DOHH2 (cell line): Measurements from ENCODE around the gene DLGAP3.

Experiments used
- H3F3A ChIP-seq: fragments of 200-600 bp; sonication (generic), shearing (Covaris generic); 2 replicates; pipeline ENCODE4 v1.6.0; 2016; ENCODE audit warnings: antibody characterized with exemption, mild to moderate bottlenecking; ENCODE audit not compliant: control insufficient read depth, insufficient read depth
- H3K27ac ChIP-seq: fragments of 200-600 bp; sonication (generic); 2 replicates; pipeline ENCODE4 v1.5.1; 2014; ENCODE audit warnings: low read depth, mild to moderate bottlenecking, low read length, moderate library complexity
- H3K27me3 ChIP-seq: fragments of 200-600 bp; sonication (generic); 2 replicates; pipeline ENCODE4 v1.6.1; 2014; ENCODE audit warnings: mild to moderate bottlenecking, low read length, mixed read lengths; ENCODE audit not compliant: control insufficient read depth
- H3K36me3 ChIP-seq: fragments of 200-600 bp; sonication (generic); 2 replicates; pipeline ENCODE4 v1.6.1; 2014; ENCODE audit warnings: mild to moderate bottlenecking, low read length, moderate library complexity, mixed read lengths; ENCODE audit not compliant: control insufficient read depth
- H3K4me1 ChIP-seq: fragments of 200-600 bp; sonication (generic); 2 replicates; pipeline ENCODE4 v1.6.1; 2014; ENCODE audit warnings: mild to moderate bottlenecking, low read length, mixed read lengths; ENCODE audit not compliant: control insufficient read depth
- H3K4me2 ChIP-seq: fragments of 200-600 bp; sonication (generic); 2 replicates; pipeline ENCODE4 v1.6.0; 2014; ENCODE audit warnings: mild to moderate bottlenecking, low read length, moderate library complexity
- H3K4me3 ChIP-seq: fragments of 200-600 bp; sonication (generic); 2 replicates; pipeline ENCODE4 v1.5.1; 2014; ENCODE audit warnings: mild to moderate bottlenecking, low read length, mixed read lengths
- H3K79me2 ChIP-seq: fragments of 200-600 bp; sonication (generic); 2 replicates; pipeline ENCODE4 v1.6.1; 2014; ENCODE audit warnings: mild to moderate bottlenecking, low read length, mixed read lengths; ENCODE audit not compliant: control insufficient read depth
- H3K9me2 ChIP-seq: fragments of 200-600 bp; sonication (generic); replicated peaks from 2 replicates; pipeline ENCODE4 v1.6.1; 2014; ENCODE audit warnings: mild to moderate bottlenecking, low read length, mixed read lengths; ENCODE audit not compliant: control insufficient read depth
- H3K9me3 ChIP-seq: fragments of 200-600 bp; sonication (generic); 2 replicates; pipeline ENCODE4 v1.6.1; 2014; ENCODE audit warnings: antibody characterized with exemption, low read length, mixed read lengths; ENCODE audit not compliant: control insufficient read depth, insufficient read depth
- H4K20me1 ChIP-seq: fragments of 200-600 bp; sonication (generic); 2 replicates; pipeline ENCODE4 v1.6.0; 2014; ENCODE audit warnings: low read depth, mild to moderate bottlenecking, antibody characterized with exemption, low read length, moderate library complexity; ENCODE audit not compliant: control insufficient read depth, insufficient read depth
- EZH2phosphoT487 ChIP-seq: fragments of 200-600 bp; sonication (generic); IDR thresholded peaks from 2 replicates; pipeline ENCODE4 v1.6.1; 2017; ENCODE audit warnings: borderline replicate concordance, mild to moderate bottlenecking, antibody characterized with exemption, low read length, moderate library complexity, mixed read lengths
- TF ChIP-seq, protein P1 (sequence below): fragments of 200-600 bp; sonication (generic); IDR thresholded peaks from one replicate; pipeline ENCODE4 v1.5.1; 2014; ENCODE audit warnings: antibody characterized with exemption, mild to moderate bottlenecking, low read depth, low read length; ENCODE audit not compliant: poor library complexity, severe bottlenecking

The DLGAP3 gene

DNA sequence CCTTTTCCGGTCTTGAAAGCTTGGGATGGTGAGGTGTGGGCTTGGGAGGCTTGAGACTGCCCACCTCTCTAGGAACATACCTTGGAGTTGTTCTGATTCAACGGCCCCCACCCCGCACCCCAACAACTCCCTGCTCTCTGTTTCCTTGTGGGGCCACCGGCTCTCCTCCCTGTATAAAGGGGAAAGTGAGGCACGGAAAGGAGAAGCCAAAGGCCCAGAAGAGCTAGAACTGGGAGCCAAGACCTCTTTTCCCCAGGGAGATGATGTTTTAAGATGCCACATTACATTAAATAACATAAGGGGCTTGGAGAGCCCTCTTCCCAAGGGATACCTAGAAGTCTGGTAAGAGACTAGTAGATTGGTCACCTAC, 1.2 kb upstream of the DLGAP3 start:
- no peak overlapping the region for H3K4me2 ChIP-seq
- no peaks in the 10 kb centered on the region; the same call in 1 of the 2 replicates for H4K20me1 ChIP-seq
- H3K9me3 ChIP-seq = no peaks in the 10 kb centered on the region
- H3K4me1 ChIP-seq = peaks cover 11% of the 10 kb centered on the region
- no peak for TF ChIP-seq EZH2phosphoT487
- TF ChIP-seq, protein P1, sequence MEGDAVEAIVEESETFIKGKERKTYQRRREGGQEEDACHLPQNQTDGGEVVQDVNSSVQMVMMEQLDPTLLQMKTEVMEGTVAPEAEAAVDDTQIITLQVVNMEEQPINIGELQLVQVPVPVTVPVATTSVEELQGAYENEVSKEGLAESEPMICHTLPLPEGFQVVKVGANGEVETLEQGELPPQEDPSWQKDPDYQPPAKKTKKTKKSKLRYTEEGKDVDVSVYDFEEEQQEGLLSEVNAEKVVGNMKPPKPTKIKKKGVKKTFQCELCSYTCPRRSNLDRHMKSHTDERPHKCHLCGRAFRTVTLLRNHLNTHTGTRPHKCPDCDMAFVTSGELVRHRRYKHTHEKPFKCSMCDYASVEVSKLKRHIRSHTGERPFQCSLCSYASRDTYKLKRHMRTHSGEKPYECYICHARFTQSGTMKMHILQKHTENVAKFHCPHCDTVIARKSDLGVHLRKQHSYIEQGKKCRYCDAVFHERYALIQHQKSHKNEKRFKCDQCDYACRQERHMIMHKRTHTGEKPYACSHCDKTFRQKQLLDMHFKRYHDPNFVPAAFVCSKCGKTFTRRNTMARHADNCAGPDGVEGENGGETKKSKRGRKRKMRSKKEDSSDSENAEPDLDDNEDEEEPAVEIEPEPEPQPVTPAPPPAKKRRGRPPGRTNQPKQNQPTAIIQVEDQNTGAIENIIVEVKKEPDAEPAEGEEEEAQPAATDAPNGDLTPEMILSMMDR = no peak
- H3K4me3 ChIP-seq = no peak overlapping the region
- H3K36me3 ChIP-seq = no peaks in the 10 kb centered on the region
- H3K79me2 ChIP-seq = no peaks in the 10 kb centered on the region
- no peaks in the 10 kb centered on the region for H3F3A ChIP-seq
- H3K27ac ChIP-seq = no peak overlapping the region
- H3K27me3 ChIP-seq = peaks cover 31% of the 10 kb centered on the region
- no peaks in the 10 kb centered on the region for H3K9me2 ChIP-seq

DNA sequence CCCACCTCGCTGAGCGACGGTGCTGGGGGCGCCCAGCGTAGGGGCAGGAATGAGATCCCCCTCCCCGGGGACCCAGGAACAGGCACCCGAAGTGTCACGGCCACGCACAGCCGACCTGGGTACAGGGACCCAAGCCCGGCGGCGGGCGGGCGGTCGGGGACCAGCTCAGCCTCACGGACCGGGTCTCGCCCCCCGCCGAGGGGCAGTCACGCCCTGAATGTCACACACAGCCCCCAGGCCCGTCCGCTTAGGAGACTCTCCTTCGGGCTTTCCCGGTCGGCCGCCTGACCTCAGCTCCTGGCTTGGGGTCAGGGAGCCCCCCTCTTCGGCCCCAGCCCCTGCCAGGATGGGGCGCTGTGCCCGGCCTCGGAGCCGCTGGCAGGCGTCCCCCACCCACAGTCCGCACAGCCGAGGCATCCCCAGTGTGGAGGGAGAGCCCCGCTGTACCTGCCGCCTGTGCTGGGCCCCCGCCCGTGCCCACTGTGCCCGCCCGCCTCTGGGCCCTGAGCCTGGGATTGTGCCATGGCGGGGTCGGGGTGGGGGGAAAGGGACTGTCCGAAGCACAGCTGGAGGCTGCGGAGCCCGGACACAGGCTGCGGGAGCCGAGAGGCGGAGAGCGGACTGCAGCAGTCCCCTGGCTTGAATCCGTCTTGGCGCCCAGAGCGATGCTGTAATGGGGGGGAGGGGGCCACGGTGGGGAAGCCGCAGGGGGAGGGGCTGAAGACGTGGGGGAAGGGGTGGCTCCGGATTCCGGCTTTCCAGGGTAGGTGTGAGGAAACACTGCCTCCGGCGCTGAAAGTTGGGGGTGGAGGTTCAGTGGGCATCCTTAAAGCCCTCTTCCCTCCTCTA, 627 bp upstream of the DLGAP3 start:
- peaks cover 31% of the 10 kb centered on the region for H3K27me3 ChIP-seq
- no peaks in the 10 kb centered on the region for H3K36me3 ChIP-seq
- no peak overlapping the region for H3K27ac ChIP-seq
- no peaks in the 10 kb centered on the region for H3K9me2 ChIP-seq
- H4K20me1 ChIP-seq = no peaks in the 10 kb centered on the region; the same call in 1 of the 2 replicates
- no peaks in the 10 kb centered on the region for H3K9me3 ChIP-seq
- H3F3A ChIP-seq = no peaks in the 10 kb centered on the region
- peak overlapping the region; percentile 78 for H3K4me3 ChIP-seq
- H3K4me1 ChIP-seq = peaks cover 11% of the 10 kb centered on the region
- TF ChIP-seq EZH2phosphoT487 = no peak
- TF ChIP-seq, protein P1 = peak; percentile 21
- no peaks in the 10 kb centered on the region for H3K79me2 ChIP-seq
- peak overlapping the region; percentile 63 for H3K4me2 ChIP-seq

DNA sequence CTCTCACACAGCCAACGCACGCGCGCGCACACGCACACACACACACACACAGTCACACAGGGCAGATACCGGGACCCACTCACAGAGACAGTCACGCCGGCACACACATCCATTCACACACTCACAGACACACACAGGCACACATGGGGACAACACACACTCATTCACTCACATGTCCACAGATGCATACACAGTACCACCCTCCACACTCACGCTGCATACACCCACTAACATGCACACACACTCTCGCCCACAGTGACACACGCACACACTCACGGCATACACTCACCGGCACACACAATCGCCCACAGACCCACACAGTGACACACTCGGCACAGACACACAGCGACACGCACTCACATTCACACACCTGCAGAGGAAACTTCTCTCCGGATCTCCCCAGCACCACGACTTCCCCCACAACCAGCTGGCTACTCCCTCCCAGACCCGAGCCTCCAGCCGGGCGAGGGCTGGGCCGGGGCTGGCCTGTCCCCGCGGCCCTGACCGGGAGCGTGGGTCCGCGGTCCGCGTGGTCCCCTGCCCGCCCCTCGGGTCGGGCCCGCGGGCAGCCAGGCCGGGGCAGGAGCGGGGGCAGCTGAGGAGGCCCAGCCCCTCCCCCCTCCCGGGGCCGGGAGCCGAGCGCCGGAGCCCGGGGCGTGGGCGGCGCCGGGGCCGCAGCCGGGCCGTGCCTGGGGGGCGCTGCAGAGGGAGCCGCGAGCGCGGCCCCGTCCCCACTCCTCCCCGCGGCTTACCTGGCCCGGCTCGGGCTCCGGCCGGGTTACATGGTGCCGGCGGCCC, 552 bp downstream of the DLGAP3 start:
- no peaks in the 10 kb centered on the region for H3F3A ChIP-seq
- no peaks in the 10 kb centered on the region for H3K36me3 ChIP-seq
- peaks cover 38% of the 10 kb centered on the region for H3K27me3 ChIP-seq
- peaks cover 11% of the 10 kb centered on the region for H3K4me1 ChIP-seq
- H3K9me3 ChIP-seq = no peaks in the 10 kb centered on the region
- H3K27ac ChIP-seq = no peak overlapping the region
- TF ChIP-seq, protein P1 = no peak
- TF ChIP-seq EZH2phosphoT487 = no peak
- H3K4me2 ChIP-seq = peak overlapping the region; percentile 93
- peak overlapping the region; percentile 78 for H3K4me3 ChIP-seq
- H4K20me1 ChIP-seq = no peaks in the 10 kb centered on the region; the same call in 1 of the 2 replicates
- H3K79me2 ChIP-seq = no peaks in the 10 kb centered on the region
- no peaks in the 10 kb centered on the region for H3K9me2 ChIP-seq
